GM19035 (cell line): ENCODE results near the gene SLC25A48.
"Not testable (repeated sequence)": the region's sequence is repeated elsewhere in the genome, so short reads cannot be mapped to it uniquely, and the experiment has no call there.

Source experiments
- ATAC-seq: cut with Tn5 transposase; IDR thresholded peaks from one replicate; pipeline ENCODE4 v1.9.1; 2021; ENCODE audit not compliant: unreplicated experiment

Gene SLC25A48

GRCh38 chr5:135829681-135830383, 4.6 kb upstream of the SLC25A48 start:
- no peak for ATAC-seq

- ATAC-seq: no peak
These were observed 4.1 kb upstream of the SLC25A48 start for GRCh38 chr5:135830384-135830700.

- no peak for ATAC-seq
These were observed 3.6 kb upstream of the SLC25A48 start for GRCh38 chr5:135830876-135831275.

DNA sequence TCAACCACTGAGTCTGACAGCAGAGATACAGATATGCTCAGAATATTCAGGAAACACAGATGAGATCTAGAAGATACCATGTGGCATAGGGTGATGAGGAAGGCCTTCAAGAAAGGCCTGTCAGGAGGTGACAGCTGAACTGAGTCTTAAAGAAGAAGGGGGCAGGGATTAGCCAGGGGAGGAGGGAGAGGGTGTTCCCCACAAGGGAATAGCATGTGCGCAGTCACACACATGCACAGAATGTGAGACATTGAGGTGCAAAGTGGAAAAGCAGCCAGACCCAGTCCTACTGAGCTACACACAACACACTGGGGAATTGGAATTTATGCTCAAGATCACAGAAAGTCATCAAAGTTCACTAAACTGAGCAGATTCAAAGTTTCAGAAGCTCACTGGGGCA, 3.0 kb upstream of the SLC25A48 start:
- ATAC-seq: no peak

- no peak for ATAC-seq
These were observed 2.5 kb upstream of the SLC25A48 start for GRCh38 chr5:135831851-135832555.

DNA sequence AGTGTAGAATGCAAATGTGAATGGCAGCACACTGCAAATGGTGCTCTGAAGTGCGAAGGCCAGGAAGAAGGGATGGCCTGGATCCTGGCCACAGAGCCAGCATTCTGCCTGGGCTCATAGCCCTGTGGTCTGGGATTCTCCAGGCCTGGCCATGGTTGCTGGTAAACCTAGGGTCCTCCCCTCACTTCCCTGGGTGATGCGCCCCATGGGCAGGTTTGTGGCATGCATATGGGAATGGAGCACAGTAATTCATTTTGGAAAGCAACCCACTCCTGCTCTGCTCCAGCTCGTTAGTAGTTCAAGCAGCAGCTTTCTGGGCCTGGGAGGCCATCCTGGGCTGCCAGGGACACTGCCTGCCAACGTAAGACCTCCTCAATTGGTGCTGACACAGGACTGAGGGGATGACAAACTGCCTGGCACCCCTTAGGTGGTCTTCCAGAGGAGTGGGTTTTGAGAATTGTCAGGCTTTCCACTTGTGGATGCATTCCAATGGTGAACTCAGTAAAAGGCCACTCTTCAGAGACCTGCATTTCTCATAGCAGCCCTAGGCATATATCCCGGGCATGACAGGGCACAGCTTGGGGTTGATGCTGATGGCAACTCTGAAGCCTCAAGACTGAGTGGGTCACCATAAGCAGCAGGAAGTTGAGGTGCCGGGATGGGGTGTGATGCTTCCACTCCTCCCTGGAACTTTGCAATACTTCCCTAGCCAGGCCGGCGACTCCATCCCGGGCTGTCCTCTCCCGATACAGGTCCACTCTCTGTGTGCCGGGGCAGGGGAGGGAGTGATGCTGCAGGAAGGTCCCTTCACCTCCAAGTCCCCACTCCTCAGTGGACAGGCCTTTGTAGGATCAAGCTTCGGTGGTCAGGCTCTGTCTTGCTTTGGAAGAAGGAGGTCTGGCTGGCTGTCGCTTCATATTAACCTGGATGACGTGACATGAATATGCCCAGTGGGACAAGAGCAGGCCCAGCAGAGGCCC, 1.2 kb upstream of the SLC25A48 start:
- ATAC-seq: no peak

GRCh38 chr5:135833961-135834638, 363 bp upstream of the SLC25A48 start:
- peak; percentile 31 for ATAC-seq

- ATAC-seq: no peak
These were observed 1.3 kb downstream of the SLC25A48 start for GRCh38 chr5:135835766-135836165.

DNA sequence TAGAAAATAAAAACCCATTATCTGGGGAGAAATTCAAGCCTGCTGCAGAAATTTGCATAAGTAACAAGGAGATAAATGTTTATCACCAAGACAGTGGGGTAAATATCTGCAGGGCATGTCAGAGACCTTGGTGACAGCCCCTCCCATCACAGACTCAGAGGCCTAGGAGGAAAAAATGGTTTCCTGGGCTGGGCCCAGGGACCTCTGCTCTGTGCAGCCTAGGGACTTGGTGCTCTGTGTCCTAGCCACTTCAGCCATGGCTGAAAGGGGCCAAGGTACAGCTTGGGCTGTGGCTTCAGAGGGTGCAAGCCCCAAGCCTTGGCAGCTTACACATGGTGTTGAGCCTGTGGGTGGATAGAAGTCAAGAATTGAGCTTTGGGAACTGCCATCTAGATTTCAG, 3.9 kb downstream of the SLC25A48 start:
- ATAC-seq: not testable (repeated sequence)

DNA sequence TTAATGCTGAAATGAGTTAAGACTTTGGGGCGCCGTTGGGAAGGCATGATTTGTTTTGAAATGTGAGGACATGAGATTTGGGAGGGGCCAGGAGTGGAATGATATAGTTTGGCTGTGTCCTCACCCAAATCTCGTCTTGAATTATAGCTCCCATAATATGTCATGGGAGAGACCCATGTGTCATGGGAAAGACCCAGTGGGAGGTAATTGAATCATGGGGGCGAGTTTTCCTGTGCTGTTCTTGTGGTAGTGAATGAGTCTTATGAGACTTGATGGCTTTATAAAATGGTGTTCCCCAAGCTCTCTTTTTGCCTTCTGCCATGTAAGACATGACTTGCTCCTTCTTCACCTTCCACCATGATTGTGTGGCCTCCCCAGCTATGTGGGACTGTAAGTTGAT, 5.1 kb downstream of the SLC25A48 start:
- ATAC-seq: no peak

DNA sequence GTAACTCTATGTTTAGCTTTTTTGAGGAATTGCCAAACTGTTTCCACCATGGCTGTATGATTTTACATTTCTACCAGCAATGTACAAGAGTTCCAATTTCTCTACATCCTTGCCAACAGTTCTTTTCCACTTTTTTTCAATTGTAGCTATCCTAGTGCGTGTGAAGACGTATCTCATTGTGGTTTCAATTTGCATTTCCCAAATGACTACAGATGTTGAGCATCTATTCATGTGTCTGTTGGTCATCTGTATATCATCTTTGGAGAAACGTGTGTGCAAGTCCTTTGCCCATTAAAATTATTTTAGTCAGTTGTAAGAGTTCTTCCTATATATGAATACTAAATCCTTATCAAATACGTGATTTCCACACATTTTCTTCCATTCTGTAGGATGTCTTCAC, 6.5 kb downstream of the SLC25A48 start:
- ATAC-seq: no peak

- no peak for ATAC-seq
These were observed 8.3 kb downstream of the SLC25A48 start for GRCh38 chr5:135842737-135843136.

DNA sequence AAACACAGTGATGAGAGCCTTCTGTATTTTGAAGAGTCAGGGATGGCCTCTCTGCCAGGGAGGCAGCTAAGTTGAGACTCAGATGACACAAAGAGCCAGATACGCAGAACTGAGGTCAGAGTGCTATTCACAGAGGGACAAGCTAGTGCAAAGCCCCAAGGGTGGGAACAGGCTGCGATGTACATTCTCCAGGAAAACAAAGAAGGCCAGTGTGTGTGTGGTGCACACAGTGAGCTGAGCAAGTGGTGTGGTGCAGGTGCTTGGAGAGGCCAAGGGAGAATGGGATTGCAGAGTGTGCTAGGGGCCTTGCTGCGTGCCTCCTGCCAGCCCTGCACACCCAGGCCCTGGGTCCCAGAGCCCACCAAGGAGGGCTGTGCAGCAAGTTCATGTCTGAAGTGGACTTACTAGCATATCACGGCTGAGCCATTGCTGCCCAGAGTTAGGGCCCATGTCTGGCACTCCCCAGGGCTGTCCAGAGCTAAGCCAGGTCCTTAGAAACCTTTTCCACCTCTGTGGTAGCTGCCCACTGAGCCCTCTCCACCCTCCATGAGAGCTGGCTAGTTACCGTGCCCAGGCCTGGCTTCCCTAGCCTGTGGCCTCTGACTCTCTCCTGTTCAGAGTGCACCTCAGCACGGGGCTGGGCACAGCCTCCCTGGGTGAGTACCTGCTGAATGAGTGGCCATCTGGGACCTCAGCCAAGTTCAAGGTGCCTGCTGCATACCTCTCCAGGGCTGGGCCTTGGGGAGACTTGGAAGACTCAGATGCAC, 9.3 kb downstream of the SLC25A48 start:
- ATAC-seq: no peak

DNA sequence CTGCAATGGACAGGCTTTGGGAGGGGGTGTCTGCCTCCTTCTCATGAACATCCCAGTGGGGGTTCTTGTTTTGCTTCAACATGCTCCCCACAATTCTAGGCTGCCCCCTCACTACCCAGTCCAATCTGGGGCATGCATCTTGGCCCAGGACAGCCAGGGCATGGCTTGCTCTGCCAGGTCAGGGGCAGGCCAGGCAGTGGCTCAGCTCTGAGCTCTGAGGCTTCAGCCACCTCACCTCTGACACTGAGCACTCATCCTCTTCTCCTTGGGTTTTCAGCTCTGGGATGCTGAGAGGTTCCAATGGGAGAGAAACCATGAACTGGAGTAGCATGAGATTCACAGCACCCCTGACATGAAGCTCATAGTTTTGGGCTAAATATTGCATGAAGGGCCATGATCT, 11.8 kb downstream of the SLC25A48 start:
- ATAC-seq: no peak

DNA sequence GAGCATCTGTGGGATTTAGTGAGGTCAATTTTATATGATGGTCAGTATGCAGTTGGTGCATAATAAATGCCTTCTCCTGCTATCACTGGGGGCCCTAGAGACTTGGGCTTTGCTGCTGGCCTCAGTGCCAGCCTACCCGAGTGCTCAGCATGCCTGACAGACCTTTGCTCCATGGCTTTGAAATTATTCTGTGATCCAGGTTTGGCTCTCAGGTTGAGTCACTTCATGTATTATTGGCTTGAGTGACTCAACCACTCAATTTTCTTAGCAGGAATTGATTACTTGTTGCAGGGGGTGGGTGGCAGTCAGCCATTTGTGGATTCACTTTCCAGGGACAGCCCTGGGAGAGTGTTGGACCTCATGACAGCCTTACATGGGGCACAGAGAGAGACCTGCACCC, 13.5 kb downstream of the SLC25A48 start:
- ATAC-seq: no peak

DNA sequence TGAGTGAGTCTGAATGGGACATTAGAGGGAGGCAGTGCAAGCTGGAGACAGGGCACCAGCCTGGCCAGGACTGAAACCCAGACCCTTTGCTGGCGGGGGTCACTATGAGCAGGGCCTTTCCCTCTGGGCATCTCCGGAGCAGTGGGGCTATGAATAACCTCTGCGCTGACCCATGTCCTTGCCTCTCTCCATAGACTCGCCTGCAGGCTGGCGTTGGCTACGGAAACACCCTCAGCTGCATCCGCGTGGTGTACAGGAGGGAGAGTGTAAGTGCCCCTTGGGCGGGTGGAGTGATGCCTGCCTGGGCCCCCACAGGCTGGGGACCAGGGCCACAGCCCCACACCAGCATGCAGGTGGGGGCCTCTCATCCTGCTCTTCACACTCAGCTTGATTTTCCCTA, 15.8 kb downstream of the SLC25A48 start:
- ATAC-seq: no peak

GRCh38 chr5:135850671-135851070, 16.2 kb downstream of the SLC25A48 start:
- ATAC-seq: no peak

- no peak for ATAC-seq
These were observed 16.9 kb downstream of the SLC25A48 start for GRCh38 chr5:135851186-135851914.

- ATAC-seq: no peak
These were observed 17.7 kb downstream of the SLC25A48 start for GRCh38 chr5:135851915-135852845.
